Kidney (tissue), 14 donors: ENCODE measurements around the gene MAML2. TPM values are rescaled to one million over a fixed set of nuclear protein-coding genes. Genes with fewer than 3 reads are reported as not detected.

Source experiments
- DNase-seq, 5 donors: peaks; one replicate each; pipeline ENCODE4 v3.0.0-alpha.2; 2013 to 2020
- FAIRE-seq: peaks from 2 replicates; lab custom pipeline; 2012; peaks lifted over from hg19 to GRCh38; lab: Jason Lieb, UNC
- H3K27ac ChIP-seq, 2 donors: one replicate each; pipeline ENCODE4 v1.7.0; 2013; ENCODE audit warnings: low read depth in 2 of 2, low read length in 2 of 2, inconsistent platforms in 1 of 2
- H3K27me3 ChIP-seq: one replicate; pipeline ENCODE4 v1.7.1; 2013; ENCODE audit warnings: low read length, inconsistent platforms; ENCODE audit not compliant: control insufficient read depth, insufficient read depth
- H3K36me3 ChIP-seq, 3 donors: one replicate each; pipeline versions ENCODE4 v1.7.0 to v1.7.1; 2013; ENCODE audit warnings: low read length in 3 of 3, control low read depth in 1 of 3, inconsistent platforms in 1 of 3; ENCODE audit not compliant: insufficient read depth in 3 of 3, control insufficient read depth in 2 of 3
- H3K4me1 ChIP-seq, 3 donors: one replicate each; pipeline versions ENCODE4 v1.7.0 to v1.7.1; 2013; ENCODE audit warnings: low read length in 3 of 3, inconsistent platforms in 1 of 3, low read depth in 1 of 3; ENCODE audit not compliant: control insufficient read depth in 2 of 3, insufficient read depth in 2 of 3
- H3K4me3 ChIP-seq, 3 donors: one replicate each; pipeline versions ENCODE4 v1.7.0 to v1.8.1; 2013; ENCODE audit warnings: low read length in 3 of 3, control low read depth in 1 of 3, inconsistent platforms in 1 of 3
- H3K9ac ChIP-seq, 3 donors: one replicate each; pipeline versions ENCODE4 v1.7.0 to v1.7.1; 2013; ENCODE audit warnings: low read length in 3 of 3, control low read depth in 1 of 3, inconsistent platforms in 1 of 3
- H3K9me3 ChIP-seq, 3 donors: one replicate each; pipeline versions ENCODE4 v1.7.0 to v1.7.1; 2013; ENCODE audit warnings: low read length in 3 of 3, control low read depth in 1 of 3, inconsistent platforms in 1 of 3; ENCODE audit not compliant: control insufficient read depth in 2 of 3, insufficient read depth in 1 of 3
- intact Hi-C: fragments of 100-400 bp; cut with DNase I; formaldehyde crosslinking; loops from one replicate; pipeline ENCODE4 v1.11.1; 2022
- polyA plus RNA-seq: library from polyadenylated mRNA; stranded (reverse); fragments of 350-450 nt; fragmentation: Illumina TruSeq; extraction: RNeasy Lipid Tissue Mini Kit (QIAGEN cat#74804); gene quantifications from one replicate; pipeline ENCODE4 v1.2.3, GENCODE V29; 2014; ENCODE audit warnings: low read depth, low replicate concordance; ENCODE audit not compliant: insufficient read depth
- total RNA-seq: library from RNA; stranded (reverse); fragmentation: NEBNext Ultra II Directional; extraction: Animal tissue kit (Norgen Biotek cat#: 25700); gene quantifications from one replicate; pipeline ENCODE4 v1.2.1, GENCODE V29; 2021
- TF ChIP-seq, protein P1 (sequence below): IDR thresholded peaks from 3 replicates; pipeline ENCODE4 v1.5.1; 2012; ENCODE audit warnings: mild to moderate bottlenecking, moderate library complexity, borderline replicate concordance; ENCODE audit not compliant: insufficient read depth; ENCODE audit errors: extremely low read depth
- donor health status: control.
- donor health status: control.
- donor health status: control.
- donor health status: control.
- donor health status: control.
- donor health status: DM: yes; HTN: yes; CAD: no.
- donor health status: Normal renal cell carcinoma (clear cell type).

The MAML2 gene
- total and polyA plus RNA-seq, 2 donors from 2014 or later = 4.9 to 32.3 TPM

GRCh38 chr11:96329419-96329818 is 13.6 kb downstream of the MAML2 start:
- FAIRE-seq (no peak), DNase-seq (no peak)
- intact Hi-C loops = no loop called here
- Histone ChIP-seq H3K4me1 (peaks cover 13 to 41% (median 19%) of the 10 kb centered on the region in 3 donors), H3K9ac (no peak overlapping the region), H3K27ac (peak overlapping the region in 1 of 2 donors; percentile 40), H3K36me3 (no peaks in the 10 kb centered on the region), H3K9me3 (no peaks in the 10 kb centered on the region), H3K4me3 (no peak overlapping the region), H3K27me3 (no peaks in the 10 kb centered on the region)
- TF ChIP-seq, protein P1, sequence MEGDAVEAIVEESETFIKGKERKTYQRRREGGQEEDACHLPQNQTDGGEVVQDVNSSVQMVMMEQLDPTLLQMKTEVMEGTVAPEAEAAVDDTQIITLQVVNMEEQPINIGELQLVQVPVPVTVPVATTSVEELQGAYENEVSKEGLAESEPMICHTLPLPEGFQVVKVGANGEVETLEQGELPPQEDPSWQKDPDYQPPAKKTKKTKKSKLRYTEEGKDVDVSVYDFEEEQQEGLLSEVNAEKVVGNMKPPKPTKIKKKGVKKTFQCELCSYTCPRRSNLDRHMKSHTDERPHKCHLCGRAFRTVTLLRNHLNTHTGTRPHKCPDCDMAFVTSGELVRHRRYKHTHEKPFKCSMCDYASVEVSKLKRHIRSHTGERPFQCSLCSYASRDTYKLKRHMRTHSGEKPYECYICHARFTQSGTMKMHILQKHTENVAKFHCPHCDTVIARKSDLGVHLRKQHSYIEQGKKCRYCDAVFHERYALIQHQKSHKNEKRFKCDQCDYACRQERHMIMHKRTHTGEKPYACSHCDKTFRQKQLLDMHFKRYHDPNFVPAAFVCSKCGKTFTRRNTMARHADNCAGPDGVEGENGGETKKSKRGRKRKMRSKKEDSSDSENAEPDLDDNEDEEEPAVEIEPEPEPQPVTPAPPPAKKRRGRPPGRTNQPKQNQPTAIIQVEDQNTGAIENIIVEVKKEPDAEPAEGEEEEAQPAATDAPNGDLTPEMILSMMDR = no peak

- Histone ChIP-seq H3K27ac (no peak overlapping the region), H3K36me3 (no peaks in the 10 kb centered on the region), H3K9ac (no peak overlapping the region), H3K27me3 (no peaks in the 10 kb centered on the region), H3K4me3 (no peak overlapping the region), H3K9me3 (no peaks in the 10 kb centered on the region), H3K4me1 (peaks cover 13 to 33% (median 16%) of the 10 kb centered on the region in 3 donors)
- no peak for DNase-seq
- intact Hi-C loops = no loop called here
- no peak for FAIRE-seq
- TF ChIP-seq, protein P1 = no peak
Measured at GRCh38 chr11:96328395-96329010, 14.5 kb downstream of the MAML2 start.

DNA sequence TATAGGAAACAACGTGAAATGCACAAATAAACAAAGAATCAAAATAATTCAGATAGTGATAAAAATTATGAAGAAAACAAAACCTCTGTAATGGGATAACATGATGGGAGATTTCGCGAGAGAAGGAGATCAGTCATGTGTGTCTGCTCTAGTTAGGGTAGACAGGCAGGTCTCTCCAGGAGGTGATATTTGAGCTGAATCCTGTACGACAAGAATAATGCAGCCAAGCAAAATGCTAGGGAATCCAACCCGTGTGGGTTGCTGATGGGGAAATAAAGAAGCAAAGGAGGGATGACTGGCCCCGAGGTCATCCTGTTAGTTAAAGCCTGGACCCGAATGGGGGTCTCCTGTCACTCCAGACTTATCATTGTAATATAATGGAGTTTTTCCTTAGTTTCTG is 16.0 kb downstream of the MAML2 start:
- DNase-seq = peak in 3 of 5 donors; percentile 75 to 83 (median 79)
- H3K27me3 ChIP-seq = no peaks in the 10 kb centered on the region
- H3K9me3 ChIP-seq = no peaks in the 10 kb centered on the region
- FAIRE-seq = no peak
- peaks cover 4 to 19% (median 9%) of the 10 kb centered on the region in 3 donors for H3K4me1 ChIP-seq
- no peak overlapping the region for H3K4me3 ChIP-seq
- TF ChIP-seq, protein P1 = no peak
- no peak overlapping the region for H3K27ac ChIP-seq
- intact Hi-C loops = no loop called here
- no peaks in the 10 kb centered on the region for H3K36me3 ChIP-seq
- H3K9ac ChIP-seq = no peak overlapping the region
